ENCODE results near the gene AATK. TPM values are rescaled to one million over a fixed set of nuclear protein-coding genes. Genes with fewer than 3 reads are reported as not detected.

Gene AATK
- total and polyA plus RNA-seq, 10 of the 15 experiments (the other 5 are each of a cell fraction or from before 2014, with no cell fraction given), result 0.04 TPM; not detected in 9

- TF ChIP-seq ZBTB40 (IDR thresholded peaks at IDR 0.05; ENCODE audit: borderline replicate concordance), result no peak
- no peak for TF ChIP-seq RBBP5 (conservative IDR thresholded peaks at IDR 0.05)
- TF ChIP-seq HDAC6 (IDR thresholded peaks at IDR 0.05; ENCODE audit: unreplicated experiment), result no peak
- TF ChIP-seq KAT2A (conservative IDR thresholded peaks at IDR 0.05; ENCODE audit: control insufficient read depth, low read depth, low read length), result no peak
- no peak for TF ChIP-seq MTA2 (IDR thresholded peaks at IDR 0.05; ENCODE audit: low read depth)
- TF ChIP-seq NFIC (IDR thresholded peaks at IDR 0.05; ENCODE audit: low read depth, low read length), result no peak
- TF ChIP-seq NRF1 (conservative IDR thresholded peaks at IDR 0.05; ENCODE audit: low read depth, low read length), result no peak
- TF ChIP-seq IRF5 (IDR thresholded peaks at IDR 0.05; ENCODE audit: borderline replicate concordance), result no peak
- no peak for TF ChIP-seq ATF2 (IDR thresholded peaks at IDR 0.05; ENCODE audit: low read length)
- no peak for TF ChIP-seq ZBTB11 (CRISPR knock-in tag; IDR thresholded peaks at IDR 0.05)
- peak; percentile 98 for TF ChIP-seq NR2F1 (conservative IDR thresholded peaks at IDR 0.05)
- TF ChIP-seq IRF4 (IDR thresholded peaks at IDR 0.05; ENCODE audit: low read depth, low read length), result peak; percentile 51; the same call in 1 of the 2 replicates
- TF ChIP-seq CEBPB (IDR thresholded peaks at IDR 0.05; ENCODE audit: borderline replicate concordance in 1 of 2, low read depth in 2 of 2, low read length in 2 of 2), result peak in 1 of 2 experiments; percentile 4; a peak in 1 of 4 replicates
- no peak for TF ChIP-seq MXI1 (IDR thresholded peaks at IDR 0.05; ENCODE audit: low read depth, low read length)
- TF ChIP-seq BCLAF1 (IDR thresholded peaks at IDR 0.05), result no peak
Measured at GRCh38 chr17:81101614-81102306, 64.3 kb downstream of the AATK start (continued).

All from GM12878 (cell line).